ENCODE measurements around the gene GPR142.

- TF ChIP-seq EZH2 (IDR thresholded peaks at IDR 0.05; ENCODE audit: low read length, unreplicated experiment) (no peak), CTCF (conservative IDR thresholded peaks at IDR 0.05; ENCODE audit: low read depth, low read length) (no peak), EZH2phosphoT487 (IDR thresholded peaks at IDR 0.05; ENCODE audit: borderline replicate concordance, low read length) (no peak)
These were observed 21.9 kb downstream of the GPR142 start for GRCh38 chr17:74389084-74389753.

All from PC-3 (cell line).